Lower leg skin (tissue), 4 donors: Measurements from ENCODE around the gene CRELD2. TPM values are rescaled to one million over a fixed set of nuclear protein-coding genes. Genes with fewer than 3 reads are reported as not detected.

Source experiments
- DNase-seq, 2 donors: peaks; one replicate each; pipeline ENCODE4 v3.0.0-alpha.2; 2019; ENCODE audit warnings: low spot score in 2 of 2
- H3K4me3 ChIP-seq: fragments of 200-600 bp; sonication (generic); 2 replicates; pipeline ENCODE4 v1.5.1; 2017; ENCODE audit warnings: mild to moderate bottlenecking, low read depth; ENCODE audit not compliant: poor library complexity, severe bottlenecking
- CTCF ChIP-seq, 3 donors: fragments of 450-650 bp; IDR thresholded peaks; one replicate each; pipeline ENCODE4 v1.5.1; 2016; ENCODE audit warnings: antibody characterized with exemption in 3 of 3, mild to moderate bottlenecking in 3 of 3, moderate library complexity in 2 of 3
- POLR2A ChIP-seq, 2 donors: fragments of 450-650 bp; IDR thresholded peaks; one replicate each; pipeline ENCODE4 v1.6.1; 2016 to 2017; ENCODE audit warnings: antibody characterized with exemption in 2 of 2, mild to moderate bottlenecking in 1 of 2, moderate library complexity in 1 of 2
- WGBS, 2 donors: methylation state at CpG; one replicate each; pipeline ENCODE4 v1.1.5; 2018; 5-methylcytosine and 5-hydroxymethylcytosine counted together
- intact Hi-C: fragments of 100-400 bp; cut with DNase I; formaldehyde crosslinking; loops from one replicate; pipeline ENCODE4 v1.15.0; 2023; ENCODE audit warnings: low total_unique reads
- total RNA-seq, 4 donors: library from RNA; depleted of rRNA; stranded (reverse); fragments of >200 nt; gene quantifications; one replicate each; pipeline ENCODE4 v1.1.0, GENCODE V29; 2016

CRELD2 gene
- total RNA-seq, 4 donors from 2014 or later, result 9.1 to 28.0 (median 18.0) TPM

DNA sequence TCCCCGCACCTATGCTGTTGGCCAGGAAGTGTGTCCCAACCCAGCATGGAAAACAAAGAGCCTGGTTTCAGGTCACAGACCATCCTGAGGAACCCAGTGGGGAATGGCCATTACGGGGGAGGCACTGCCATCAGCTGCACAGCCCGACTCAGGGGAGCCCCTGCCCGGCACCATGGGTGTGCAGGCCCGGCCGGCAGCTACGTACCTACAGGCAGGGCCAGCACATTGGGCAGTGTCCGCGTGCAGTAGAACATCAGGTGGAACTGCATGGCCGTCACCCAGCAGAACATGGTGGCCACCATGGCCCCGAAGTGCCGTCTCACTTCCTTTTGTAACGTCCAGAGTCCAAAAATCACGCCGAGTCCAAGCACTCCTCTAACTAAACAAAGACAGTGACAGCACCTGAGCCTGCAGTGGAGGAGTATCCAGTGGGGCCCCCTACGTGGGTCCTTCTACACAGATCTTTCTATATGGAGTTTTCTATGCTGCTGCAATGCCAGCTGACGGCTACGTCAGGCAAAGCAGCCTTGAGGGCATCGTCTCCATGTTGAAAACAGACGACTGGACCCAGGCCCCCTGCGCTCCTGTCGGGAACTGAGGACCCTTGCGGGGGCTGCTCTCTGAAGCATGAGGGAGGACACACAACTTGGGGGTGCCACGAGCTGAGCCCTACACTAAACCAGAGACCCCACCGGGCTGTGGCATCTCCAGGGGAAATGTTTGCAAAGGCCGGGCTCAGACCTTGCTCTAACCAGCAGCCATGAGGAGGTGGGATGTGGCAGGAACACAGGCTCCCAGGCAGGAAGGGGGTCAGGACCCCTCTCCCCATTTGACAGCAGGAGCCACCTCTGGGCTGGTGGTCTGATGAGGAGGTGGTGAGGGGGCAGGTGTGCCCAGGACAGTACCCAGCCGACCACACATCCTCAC is 7.9 kb upstream of the CRELD2 start:
- no peak for DNase-seq
- no peak overlapping the region for H3K4me3 ChIP-seq
- TF ChIP-seq POLR2A (IDR thresholded peaks at IDR 0.05), result no peak
- no peak for TF ChIP-seq CTCF (IDR thresholded peaks at IDR 0.05)
- intact Hi-C loops, result loop anchor here (10.0 kb wide), 1 partner anchor 126 kb away; no protein-coding TSS in a partner anchor
- WGBS, 2 donors, result 89 to 93% methylated on average over 25 to 27 of the region's 27 CpGs

DNA sequence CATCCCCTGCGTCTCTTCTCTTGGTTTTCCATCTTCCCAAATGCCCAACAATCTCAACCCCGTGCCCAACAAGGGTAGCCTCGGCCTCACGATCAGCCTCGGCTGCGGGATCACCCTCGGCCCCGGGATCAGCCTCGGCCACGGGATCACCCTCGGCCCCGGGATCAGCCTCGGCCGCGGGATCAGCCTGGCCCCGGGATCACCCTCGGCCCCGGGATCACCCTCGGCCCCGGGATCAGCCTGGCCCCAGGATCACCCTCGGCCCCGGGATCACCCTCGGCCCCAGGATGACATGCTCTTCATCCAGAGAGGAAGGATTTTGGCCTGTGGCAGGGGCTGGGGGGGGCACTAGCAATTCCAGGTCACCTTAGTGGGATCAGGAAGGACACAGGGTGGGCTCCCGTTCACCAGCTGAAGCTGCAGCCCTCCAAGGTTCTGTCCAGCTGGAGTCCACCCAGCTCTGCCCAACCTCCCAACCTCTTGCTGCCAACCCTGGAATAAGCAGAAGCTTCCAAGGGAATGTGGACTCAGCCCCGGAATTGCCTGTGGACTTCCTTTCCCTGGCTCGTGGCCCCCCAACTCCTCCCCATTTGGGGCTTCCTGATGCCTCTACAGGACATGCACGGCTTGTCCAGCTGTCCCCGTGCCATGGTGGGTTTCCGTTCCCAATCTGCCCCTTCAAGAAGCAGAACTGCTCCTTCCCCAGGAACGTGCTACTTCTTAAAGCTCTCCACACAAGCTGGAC is 6.4 kb upstream of the CRELD2 start:
- no peak for TF ChIP-seq POLR2A (IDR thresholded peaks at IDR 0.05)
- TF ChIP-seq CTCF (IDR thresholded peaks at IDR 0.05), result no peak
- WGBS, 2 donors, result 90 to 93% methylated on average over 26 to 28 of the region's 30 CpGs
- no peak for DNase-seq
- H3K4me3 ChIP-seq, result no peak overlapping the region
- intact Hi-C loops, result loop anchor here (10.0 kb wide), 1 partner anchor 127 kb away; no protein-coding TSS in a partner anchor

GRCh38 chr22:49913026-49913425 is 5.4 kb upstream of the CRELD2 start:
- intact Hi-C loops, result loop anchor here (10.0 kb wide), 1 partner anchor 128 kb away; no protein-coding TSS in a partner anchor
- TF ChIP-seq CTCF (IDR thresholded peaks at IDR 0.05) (no peak), POLR2A (IDR thresholded peaks at IDR 0.05) (no peak)
- no peak overlapping the region for H3K4me3 ChIP-seq
- WGBS, 2 donors, result 91 to 95% methylated on average over 14 of the region's 14 CpGs
- DNase-seq, result no peak

- intact Hi-C loops, result loop anchor here (10.0 kb wide), 1 partner anchor 129 kb away; no protein-coding TSS in a partner anchor
- TF ChIP-seq CTCF (IDR thresholded peaks at IDR 0.05) (no peak), POLR2A (IDR thresholded peaks at IDR 0.05) (no peak)
- no peak for DNase-seq
- H3K4me3 ChIP-seq, result no peak overlapping the region
- 97 to 98% methylated on average over 14 of the region's 14 CpGs for WGBS, 2 donors
Observed at GRCh38 chr22:49913446-49913845, 5.0 kb upstream of the CRELD2 start.

DNA sequence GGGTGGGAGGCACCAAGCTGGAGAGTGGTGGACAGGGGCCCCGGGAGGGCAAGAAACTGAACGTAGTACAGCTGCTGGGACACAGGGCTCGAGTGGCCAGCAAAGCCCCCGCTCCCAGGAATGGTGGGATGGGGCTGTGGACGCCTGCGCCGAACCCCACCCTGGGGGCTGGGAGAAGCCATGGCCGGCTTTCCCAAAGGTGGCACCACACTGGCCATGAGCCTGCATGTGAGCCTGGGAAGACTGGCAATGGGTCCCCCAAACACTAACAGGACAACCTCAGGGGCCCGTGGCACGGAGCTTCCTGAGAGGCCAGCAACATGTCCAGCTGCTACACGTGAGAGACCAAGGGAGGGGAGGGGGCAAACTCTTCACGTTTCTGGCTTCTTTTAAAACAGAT is 4.2 kb upstream of the CRELD2 start:
- WGBS, 2 donors, result 87 to 90% methylated on average over 12 of the region's 12 CpGs
- H3K4me3 ChIP-seq, result no peak overlapping the region
- intact Hi-C loops, result loop anchor here (10.0 kb wide), 1 partner anchor 129 kb away; no protein-coding TSS in a partner anchor
- no peak for DNase-seq
- TF ChIP-seq CTCF (IDR thresholded peaks at IDR 0.05), result no peak
- no peak for TF ChIP-seq POLR2A (IDR thresholded peaks at IDR 0.05)
